ENCODE measurements around the gene GOLGA6D.

DNA sequence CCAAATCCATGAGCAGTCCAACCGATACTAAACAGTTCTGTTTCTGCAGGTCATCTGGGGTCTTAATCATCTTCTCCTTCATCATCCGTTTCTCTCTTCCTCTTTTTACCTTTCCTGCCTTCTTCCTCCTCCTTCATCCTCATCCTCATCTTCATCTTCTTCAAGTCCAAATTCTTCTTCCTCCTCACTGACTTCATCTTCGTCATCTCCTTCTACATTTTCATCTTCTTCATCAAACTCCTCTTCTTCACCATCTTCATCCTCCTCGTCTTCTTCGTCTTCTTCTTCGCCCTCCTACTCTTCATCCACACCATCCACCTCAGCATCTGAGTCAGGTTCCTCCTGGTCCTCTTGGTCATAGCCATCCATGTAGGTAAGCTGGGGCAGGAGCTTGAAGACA, 39.1 kb downstream of the GOLGA6D start:
- TF ChIP-seq, protein P1, sequence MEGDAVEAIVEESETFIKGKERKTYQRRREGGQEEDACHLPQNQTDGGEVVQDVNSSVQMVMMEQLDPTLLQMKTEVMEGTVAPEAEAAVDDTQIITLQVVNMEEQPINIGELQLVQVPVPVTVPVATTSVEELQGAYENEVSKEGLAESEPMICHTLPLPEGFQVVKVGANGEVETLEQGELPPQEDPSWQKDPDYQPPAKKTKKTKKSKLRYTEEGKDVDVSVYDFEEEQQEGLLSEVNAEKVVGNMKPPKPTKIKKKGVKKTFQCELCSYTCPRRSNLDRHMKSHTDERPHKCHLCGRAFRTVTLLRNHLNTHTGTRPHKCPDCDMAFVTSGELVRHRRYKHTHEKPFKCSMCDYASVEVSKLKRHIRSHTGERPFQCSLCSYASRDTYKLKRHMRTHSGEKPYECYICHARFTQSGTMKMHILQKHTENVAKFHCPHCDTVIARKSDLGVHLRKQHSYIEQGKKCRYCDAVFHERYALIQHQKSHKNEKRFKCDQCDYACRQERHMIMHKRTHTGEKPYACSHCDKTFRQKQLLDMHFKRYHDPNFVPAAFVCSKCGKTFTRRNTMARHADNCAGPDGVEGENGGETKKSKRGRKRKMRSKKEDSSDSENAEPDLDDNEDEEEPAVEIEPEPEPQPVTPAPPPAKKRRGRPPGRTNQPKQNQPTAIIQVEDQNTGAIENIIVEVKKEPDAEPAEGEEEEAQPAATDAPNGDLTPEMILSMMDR (conservative IDR thresholded peaks at IDR 0.05; ENCODE audit: low read depth, low read length), result no peak
- TF ChIP-seq EZH2 (IDR thresholded peaks at IDR 0.05; ENCODE audit: low read length, unreplicated experiment) (no peak), EZH2phosphoT487 (IDR thresholded peaks at IDR 0.05; ENCODE audit: borderline replicate concordance, low read length) (no peak)

Data from PC-3 (cell line).